Measurements from ENCODE around the gene MACROD2.

MACROD2 gene

DNA sequence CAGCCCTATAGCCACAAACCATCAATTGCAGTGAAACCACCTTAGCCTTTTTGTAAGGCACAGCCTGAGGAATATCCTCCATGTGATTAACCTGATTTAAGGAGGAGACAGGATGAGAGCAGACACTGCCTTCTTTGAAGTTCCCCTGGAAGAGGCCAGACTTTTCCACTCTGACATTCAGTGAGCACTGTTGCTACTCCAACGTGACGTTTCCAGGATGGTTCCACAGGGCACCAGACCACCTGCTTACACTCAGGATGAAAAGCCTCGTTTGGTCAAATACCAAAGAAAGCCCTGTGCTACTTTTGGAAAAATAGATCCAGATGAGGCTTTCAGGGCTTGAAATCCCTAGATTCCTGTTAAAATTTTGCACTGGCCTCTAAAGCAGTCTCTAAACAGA, 1444.2 kb downstream of the MACROD2 start:
- no peak for DNase-seq

DNA sequence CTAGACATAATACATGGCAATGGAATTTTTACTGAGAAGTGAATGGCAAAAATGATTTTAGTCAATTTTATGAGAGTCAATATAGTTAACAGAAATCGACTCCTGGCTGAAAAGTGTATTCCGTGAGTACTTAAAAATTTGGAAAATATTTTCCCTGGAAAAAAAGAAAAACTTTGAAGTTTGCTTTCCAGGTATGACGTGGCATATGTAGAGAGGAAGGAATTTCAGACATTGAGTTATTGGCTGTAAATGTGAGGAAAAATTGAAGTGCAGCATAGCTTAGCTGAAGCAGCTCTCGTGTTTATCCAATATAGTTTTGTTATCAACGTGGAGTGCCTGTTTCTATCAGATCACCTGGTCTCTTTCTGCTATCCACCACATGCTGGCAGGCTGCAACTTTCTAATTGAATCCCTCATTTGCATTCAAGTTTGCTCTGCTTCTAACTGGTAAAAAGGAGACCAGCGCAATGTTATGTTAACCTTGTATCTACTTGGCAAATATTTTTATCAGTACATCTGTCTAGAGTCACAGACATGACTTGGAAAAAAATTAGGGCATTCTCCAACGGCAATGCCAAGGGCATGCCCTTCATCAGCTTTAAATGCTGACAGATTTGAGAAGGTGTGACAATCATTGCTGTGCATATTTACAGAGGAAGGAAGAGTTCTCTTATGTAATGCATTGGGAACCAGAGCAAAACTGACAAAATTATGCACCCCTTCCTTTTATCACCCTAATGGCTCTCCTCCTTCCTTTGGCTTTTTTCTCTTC, 1444.9 kb downstream of the MACROD2 start:
- DNase-seq = no peak

DNA sequence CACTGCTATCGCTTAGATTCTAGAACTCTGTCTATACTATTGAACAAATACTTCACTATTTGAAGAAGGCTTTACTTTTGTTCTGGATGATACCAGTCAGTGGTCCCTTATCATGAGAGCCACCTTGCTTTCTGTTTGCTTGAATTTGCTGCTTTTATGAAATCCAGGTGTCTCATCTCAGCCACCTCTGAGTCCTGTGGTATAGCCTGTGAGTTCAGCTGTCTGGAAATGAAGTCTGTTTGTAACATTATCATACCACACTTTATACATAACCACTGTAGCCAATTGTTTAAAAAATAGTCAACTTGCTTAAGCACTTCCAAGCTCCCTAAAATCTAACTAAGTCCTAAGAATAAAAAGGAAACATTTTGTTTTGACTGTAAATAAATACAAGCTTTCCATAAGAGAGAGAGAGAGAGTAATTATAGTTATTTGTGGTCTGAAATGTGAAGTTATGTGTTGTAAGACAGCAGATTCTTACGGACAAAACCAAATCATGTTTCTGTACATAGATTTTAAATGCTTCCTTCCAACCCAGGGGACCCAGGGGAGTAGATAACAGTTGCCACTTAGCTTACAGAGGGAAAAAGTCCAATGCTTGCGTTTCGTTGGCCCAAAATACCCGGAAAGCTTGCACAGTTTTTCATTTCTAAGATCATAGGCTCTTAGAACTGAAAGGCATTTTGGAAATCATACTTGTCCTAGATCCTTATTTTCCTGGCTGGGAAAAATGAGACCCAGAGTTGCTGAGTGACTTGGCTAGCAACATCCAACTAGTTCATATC, 1449.9 kb downstream of the MACROD2 start:
- no peak for DNase-seq

DNA sequence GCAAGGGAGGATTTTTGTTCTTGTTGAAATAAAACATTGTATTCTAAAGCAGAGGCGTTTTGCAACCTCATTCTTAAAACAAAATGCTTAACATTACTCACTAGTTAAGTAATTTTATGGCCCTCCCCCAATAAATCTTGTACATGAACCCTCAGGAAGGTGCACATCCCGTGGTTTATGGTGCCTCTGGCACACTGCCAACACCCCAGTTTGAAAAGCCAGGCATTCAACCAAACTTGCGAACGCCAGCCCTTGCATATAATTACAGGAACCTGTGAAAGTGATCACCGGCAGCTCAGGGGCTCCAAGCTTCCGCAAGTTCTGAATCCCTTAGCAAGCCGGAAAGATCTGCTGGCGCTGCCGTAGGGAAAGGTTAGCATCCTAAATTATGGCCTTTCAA, 1451.1 kb downstream of the MACROD2 start:
- DNase-seq = no peak

DNA sequence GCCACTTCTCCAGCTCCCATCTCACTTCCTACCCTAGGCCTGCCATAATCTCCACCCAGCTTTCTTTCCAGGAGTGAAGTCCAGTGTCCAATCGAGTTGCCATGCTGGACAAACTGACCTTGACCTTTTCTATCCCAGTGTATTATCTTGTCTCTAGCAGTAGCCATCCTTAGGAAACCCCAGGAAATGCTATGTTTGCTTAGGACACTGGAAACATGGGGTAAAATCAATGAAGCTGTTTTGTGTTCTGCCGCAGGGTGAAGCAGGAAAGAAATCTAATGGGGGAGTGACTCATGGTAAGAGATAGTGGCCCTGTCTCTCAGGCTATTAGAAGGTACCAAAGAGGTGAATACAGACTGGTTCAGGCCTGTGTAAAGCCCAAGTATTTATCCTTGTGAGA, 1452.2 kb downstream of the MACROD2 start:
- DNase-seq = no peak

DNA sequence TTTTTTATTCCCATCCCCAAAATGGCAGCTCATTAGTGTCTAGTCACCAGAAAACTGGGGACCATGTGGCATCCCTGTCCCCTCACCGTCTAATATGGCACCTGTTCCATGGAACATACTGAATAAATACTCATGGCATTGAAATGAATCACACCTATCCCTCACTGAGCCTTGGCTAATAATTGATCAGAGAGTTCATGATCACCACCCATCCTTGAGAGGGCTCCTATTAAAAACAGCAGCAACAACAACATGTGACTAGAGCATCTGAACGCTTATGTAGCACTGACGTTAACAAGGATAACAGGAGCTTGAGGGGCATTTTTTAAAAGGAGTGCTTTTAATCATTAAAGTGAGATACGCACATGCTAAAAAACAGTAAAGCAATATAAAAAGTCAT, 1453.7 kb downstream of the MACROD2 start:
- DNase-seq = no peak

DNA sequence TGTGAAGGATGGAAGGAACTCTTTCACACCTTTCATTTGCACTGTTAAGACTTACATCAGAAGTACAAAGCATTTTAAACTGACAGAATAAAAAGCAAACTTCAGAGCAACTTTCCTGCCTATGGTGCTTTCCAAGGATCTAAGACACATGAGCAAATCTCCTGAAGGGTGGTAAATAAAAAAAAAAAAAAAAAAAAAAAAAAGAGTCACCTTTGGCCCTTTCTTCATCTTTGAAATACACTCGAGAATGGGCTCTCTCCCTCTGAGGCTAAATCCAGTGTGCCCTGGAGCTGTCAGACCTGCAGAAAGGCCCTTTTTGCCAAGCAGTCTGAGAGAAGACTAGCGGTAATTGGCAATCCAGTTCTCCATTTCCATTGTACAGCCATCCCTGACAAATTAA, 1455.9 kb downstream of the MACROD2 start:
- DNase-seq = no peak

DNA sequence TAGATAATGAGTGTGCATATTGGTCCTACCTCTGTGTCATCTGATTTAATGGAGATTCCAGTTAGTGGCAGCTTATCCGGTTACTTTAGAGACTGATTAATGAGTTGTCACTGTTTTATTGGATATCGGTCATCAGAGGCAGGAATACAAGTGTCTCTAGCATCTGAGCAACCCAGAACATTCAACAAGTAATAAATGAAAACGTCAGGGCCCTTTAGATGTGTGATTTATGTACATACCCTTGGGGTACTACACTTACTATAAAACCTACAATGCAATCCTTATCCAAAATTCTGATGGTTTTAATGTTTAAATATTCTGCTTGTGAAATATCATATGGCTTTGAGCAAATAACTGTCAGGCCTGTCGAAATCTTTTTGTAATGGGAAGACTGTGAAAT, 1460.0 kb downstream of the MACROD2 start:
- DNase-seq = no peak

DNA sequence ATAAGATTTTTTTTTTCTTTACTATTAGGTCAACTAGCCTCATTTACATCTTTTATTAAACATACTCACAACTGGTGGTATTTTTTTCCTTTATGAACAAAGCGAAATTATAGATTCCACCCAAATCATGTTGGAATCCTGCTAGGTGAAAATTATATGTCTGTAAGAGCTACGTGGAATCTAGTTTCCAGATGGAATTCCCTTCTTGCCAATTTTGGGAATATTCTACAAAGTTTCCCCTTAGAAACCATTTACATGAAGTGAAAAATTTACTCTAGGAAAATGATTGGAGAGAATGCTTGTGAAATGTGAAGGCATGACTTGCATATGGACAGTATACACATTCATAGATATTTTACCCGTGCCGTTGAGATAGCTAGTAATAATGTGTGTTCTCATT, 1466.6 kb downstream of the MACROD2 start:
- DNase-seq = no peak

DNA sequence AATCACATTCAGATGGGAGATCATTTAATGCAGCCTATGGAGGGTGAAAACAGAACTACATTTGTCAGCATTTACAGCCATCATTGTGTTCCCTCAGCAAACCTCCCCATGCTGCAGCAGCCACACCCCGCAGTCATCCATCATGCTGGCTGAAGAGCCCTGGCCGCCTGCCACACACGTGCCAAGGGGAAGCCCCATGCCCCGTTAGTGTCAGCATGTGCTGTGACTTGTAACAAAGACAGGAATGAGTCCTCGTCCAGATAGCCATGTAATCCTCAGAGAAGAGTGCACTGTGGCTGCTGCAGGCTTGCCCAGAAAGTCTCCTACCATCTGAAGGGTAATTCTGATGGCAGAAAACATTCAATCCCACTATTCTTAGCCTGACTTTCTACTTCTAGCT, 1480.2 kb downstream of the MACROD2 start:
- DNase-seq = no peak

DNA sequence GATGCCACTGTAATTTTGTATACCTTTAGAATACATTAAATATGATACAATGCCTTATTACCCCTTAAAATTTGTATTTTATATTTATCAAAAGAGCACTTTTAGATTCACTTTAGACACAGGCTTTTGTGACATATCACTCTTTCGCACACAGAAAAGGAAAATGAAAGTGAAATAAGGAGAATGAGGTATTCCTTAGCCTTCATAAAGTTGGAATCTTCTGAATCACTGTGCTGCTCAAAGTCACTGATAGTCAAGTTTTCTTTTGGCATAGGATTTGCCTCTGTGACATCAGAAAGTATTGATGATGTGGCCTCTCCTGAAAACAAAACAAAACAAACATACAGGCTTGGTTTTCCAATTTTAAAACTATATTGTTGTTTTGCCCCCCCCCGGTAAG, 1480.9 kb downstream of the MACROD2 start:
- DNase-seq = no peak

DNA sequence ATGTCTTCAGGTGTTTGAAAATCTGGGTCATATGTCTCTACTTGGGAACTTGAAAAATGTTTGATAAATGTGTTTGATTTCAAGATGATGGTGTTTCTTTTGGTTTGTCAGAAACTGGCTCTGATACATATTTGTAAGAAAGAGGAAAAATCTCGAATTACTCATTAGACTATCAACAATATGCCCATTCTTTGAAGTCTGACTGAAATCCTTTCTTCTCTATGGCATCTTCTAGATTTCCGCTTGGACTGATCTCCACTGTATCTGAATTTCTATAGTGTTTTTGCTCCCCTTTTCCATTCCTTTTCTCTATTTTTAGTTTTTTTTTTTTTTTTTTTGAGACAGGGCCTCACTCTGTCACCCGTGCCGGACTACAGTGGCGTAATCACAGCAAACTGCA, 1481.5 kb downstream of the MACROD2 start:
- DNase-seq = no peak

DNA sequence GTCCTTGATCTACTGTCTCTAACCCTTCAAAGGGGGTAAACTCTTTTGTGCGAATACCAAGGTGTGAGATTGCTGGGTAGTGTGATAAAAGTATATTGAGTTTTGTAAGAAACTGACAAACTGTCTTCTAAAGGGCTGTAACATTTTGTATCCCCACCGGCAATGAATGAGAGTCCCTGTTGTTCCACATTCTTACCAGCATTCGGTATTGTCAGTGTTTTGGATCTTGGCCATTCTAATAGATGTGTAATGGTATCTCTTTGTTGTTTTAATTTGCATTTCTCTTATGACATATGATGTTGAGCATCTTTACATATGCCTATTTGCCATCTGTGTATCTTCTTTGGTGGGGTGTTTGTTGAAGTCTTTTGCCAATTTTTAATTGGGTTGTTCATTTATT, 1487.2 kb downstream of the MACROD2 start:
- DNase-seq = no peak

DNA sequence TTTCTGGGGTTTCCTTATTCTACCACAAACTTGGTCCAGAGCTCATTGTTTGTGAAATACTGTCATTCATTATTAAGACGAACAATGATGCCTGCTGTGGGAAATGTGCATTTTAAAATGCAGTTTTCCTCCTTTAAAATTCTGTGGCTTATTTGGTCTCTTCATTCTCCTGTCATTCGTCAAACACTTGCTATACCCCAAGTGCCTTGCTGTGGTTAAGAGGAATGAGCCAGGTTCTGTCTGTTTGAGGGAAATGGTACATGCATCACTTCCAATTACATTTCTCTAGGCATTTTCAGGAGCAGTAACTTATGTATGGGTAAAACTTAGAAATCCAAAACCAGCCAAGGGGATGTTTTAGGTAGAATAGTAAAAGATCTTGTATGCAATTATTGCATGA, 1490.2 kb downstream of the MACROD2 start:
- DNase-seq = no peak

DNA sequence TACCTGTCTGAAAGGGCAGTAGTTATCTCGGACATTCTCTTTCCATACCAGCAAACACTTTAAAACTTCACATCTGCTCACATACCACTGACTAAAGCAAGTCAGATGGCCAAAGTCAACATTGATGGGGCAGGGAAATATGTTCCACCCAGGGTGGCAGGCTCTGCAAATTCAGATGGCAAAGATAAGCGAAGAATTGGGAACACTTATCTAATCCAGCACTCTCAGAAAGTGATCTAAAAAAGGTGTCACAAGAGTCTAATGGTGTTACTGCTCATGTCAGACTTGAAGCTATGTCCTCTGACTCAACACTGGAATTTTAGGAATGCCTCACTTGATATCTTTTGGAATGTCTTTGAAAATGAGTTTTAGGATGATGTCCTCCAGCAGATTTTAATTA, 1491.7 kb downstream of the MACROD2 start:
- no peak for DNase-seq

DNA sequence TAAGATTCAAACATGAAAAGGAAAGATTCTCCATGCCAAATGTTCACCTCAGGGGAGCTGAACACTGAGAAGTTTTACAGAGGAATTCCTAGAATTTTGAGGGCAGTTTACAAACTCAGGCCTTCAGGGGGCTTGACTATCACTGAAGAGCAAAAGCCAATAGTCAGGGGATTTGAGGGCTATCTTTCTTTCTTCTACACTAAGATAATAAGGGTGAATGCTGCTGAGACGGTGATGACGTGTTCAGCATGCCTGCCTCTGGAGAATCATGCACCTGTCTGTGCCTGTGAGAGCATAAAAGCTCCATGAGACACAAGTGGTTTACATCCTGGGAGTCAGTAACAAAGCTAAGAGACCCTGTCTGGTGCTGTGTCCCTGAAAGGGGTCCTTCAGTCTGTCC, 1492.4 kb downstream of the MACROD2 start:
- no peak for DNase-seq

DNA sequence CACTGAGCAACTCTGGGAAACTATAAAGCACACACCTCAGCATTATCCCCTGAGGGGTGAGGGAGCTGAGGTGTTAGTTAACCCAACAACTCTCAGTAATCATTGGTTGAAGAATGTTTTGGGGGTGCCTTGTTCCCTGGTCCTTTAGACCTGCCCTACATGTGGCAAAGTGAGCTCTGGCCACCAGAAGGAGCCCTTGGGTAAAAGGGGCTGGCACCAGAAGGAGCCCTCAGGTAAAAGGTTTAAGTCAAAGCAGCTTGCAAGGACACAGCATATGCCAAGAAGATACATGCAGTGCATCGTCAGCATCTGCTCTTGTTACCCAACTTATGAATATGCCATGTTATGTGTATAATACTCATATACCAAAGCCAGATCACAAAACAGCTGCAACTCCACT, 1496.3 kb downstream of the MACROD2 start:
- DNase-seq = no peak

DNA sequence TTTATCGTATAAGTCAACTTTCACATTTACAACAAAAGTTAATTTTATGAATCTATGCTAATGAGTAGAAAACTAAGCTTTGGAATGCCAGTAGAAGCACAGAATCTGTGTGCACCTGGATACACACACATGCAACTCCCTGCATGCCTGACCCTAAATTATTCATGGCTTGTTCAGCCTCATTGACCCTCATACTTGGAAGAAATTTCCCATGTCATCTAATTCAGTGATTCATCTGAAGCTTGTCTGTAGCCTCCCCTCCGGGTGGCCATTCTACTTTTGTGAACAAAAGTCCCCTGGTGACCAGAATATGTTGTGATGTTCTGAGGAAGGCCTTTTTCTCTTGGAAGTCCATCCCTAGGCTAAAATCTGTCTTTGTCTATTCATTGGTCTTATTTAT, 1499.5 kb downstream of the MACROD2 start:
- DNase-seq = no peak

DNA sequence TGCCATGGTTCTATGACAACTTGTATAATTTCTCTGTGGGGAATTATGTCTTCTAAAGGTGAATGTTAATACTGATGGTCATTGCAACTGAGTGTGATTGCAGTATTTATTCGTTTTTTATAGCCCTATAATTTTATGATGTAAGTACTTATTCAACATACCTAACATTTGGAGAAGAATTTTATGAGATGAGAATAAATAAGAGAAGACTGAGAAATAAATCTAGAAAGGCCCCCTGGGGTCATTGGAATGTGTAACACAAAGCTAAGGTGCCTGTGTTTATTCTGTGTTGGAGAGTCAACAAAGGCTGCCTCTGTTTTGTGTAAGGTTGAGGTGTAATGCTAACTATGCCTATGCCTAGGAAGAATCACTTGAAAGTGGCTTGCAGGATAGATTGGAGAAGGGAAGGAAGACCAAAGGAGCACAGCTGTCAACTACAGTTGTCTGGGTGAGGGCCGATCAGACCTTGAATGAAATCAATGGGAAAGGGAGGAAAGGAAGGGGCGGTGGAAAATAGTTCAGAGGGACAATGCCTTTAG, 1501.3 kb downstream of the MACROD2 start:
- no peak for DNase-seq

DNA sequence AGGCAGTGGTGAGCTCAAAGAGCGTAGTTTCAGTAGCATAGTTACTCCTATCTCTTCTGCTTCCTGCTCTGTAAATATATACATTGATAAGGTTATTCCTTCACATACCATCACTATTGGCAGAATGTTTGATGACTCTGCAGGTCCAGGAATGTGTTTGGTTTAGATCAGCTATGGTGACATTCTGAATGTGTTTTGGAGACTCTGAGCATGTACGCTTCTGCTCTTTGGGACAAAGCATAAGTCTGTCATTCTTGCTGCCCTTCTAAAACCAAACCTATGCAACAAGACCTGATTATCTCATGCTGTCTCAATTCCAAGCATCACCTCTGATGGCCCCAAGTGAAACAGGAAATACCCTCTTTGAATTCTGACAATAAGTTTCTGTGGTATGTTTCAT, 1503.6 kb downstream of the MACROD2 start:
- no peak for DNase-seq

DNA sequence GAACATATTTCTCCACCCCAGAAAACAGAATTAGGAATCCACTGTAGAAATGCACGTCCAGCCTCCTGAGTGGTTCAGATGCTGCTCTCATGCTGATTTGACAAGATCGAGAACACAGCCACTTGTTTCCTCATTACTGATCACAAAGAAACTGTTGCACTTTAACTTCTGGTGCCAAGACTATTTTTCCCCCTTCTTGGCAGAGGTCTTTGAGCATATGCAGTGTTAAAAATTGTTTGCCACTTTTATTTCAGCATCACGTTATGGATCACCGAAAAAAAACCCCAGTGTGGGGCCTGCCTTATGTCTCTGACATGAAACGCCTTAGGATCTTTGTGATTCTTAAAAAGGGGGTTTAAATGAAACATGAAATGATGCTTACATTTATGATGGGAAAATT, 1511.0 kb downstream of the MACROD2 start:
- no peak for DNase-seq

DNA sequence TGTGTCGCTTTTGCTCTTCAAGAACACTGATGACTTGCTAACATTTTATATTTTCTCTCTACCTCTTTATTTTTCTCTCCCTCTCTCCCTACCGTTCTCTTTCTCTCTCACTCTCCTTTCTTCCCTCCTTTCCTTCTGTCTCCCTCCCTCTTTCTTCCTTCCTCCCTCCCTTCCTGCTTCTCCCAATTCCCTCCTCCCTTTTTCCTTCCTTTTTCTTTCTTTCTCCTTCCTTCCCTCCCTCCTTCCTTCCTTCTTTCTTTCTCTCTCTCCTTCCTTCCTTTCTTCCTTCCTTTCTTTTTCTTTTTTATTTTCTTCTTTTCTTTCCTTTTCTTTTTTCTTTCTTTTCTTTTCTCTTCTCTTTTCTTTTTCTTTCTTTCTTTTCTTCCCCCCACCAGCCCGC, 1511.8 kb downstream of the MACROD2 start:
- no peak for DNase-seq

DNA sequence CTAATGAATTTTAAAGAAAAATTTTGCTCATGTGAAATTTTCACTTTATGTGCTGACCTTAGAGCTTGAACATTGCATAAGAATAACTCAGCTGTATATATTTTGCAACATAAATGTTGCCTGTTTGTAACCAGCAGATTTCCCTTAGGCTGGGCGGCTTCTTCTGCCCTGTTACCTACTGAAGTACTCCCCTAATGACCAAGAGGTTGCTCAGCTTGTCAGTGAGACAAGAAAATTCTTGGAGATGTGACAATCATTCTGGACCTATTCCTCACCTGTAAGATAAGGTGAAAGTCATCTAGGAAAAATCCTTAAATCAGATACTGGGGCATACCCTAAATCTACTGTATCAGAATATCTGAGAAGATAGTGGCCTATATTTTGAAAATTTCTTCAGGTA, 1516.2 kb downstream of the MACROD2 start:
- DNase-seq = no peak

DNA sequence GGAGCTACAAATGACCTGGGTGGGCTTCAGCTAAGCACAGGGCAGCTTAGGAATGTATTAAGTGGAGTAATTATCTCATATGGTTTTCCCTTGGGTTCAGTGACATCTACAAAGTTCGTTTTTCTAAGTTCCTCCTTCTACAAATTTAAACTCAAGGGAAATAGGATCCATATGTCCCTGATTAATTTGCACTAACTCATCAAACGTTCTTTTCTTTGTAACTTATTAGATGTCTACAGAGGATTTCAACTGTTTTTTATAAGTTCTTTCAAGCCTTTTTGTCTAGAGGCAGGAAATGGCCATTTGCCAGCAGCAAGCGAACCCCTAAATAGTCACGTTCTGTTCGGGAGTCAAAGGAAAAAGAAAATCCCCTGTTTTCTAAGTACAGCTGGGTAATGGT, 1517.6 kb downstream of the MACROD2 start:
- DNase-seq = no peak

All from activated effector memory CD4-positive, alpha-beta T cell treated with anti-CD3 and anti-CD28 coated beads, Interleukin-2, amount 50 U/mL, for 16 hours (primary cell).